A549 (cell line): Measurements from ENCODE around the gene SBNO1. TPM values are rescaled to one million over a fixed set of nuclear protein-coding genes. Genes with fewer than 3 reads are reported as not detected.

Experiments used
- ATAC-seq, 2 experiments: fragments of 200-7000 bp in 1 of 2; fragments of >200 bp in 1 of 2; cut with Nextera tagmentation in 1 of 2; cut with Tn5 transposase in 1 of 2; 3 replicates each; pipeline versions ENCODE4 v1.8.0 to v1.9.1; 2018 to 2020; ENCODE audit warnings: mild to moderate bottlenecking in 1 of 2, moderate library complexity in 1 of 2
- CTCF ChIA-PET: fragments of 300-600 bp; sonication (Branson Sonifier 250); formaldehyde crosslinking; extraction: SDS; loops from one replicate; lab custom pipeline; 2021; ENCODE audit warnings: antibody characterized with exemption, inconsistent platforms; lab: Yijun Ruan, JAX
- POLR2A ChIA-PET: fragments of 350-600 bp; formaldehyde crosslinking; extraction: SDS; loops from one replicate; lab custom pipeline; 2021; ENCODE audit warnings: antibody characterized with exemption, inconsistent platforms; lab: Yijun Ruan, JAX
- DNase-seq, 2 experiments: peaks; one replicate each; pipeline versions ENCODE4 v3.0.0 to v3.0.0-alpha.2; 2011 to 2016; ENCODE audit warnings: low read depth in 1 of 2, low spot score in 1 of 2
- FAIRE-seq: peaks from 2 replicates; lab custom pipeline; 2011; peaks lifted over from hg19 to GRCh38; lab: Jason Lieb, UNC
- H3K27ac ChIP-seq, 2 experiments: fragments of >200 bp; sonication (Bioruptor Twin); formaldehyde crosslinking; 3 replicates each; pipeline ENCODE4 v1.5.1; 2016 to 2017
- H3K4me1 ChIP-seq: fragments of >200 bp; sonication (Bioruptor Twin); formaldehyde crosslinking; 3 replicates; pipeline ENCODE4 v1.6.1; 2016
- H3K4me2 ChIP-seq: fragments of >200 bp; sonication (Bioruptor Twin); formaldehyde crosslinking; 3 replicates; pipeline ENCODE4 v1.6.1; 2016
- H3K4me3 ChIP-seq: fragments of >200 bp; sonication (Bioruptor Twin); formaldehyde crosslinking; 3 replicates; pipeline ENCODE4 v1.5.1; 2016
- H3K9me3 ChIP-seq: fragments of >200 bp; sonication (Bioruptor Twin); formaldehyde crosslinking; 3 replicates; pipeline ENCODE4 v1.6.1; 2016
- CBX2 ChIP-seq: fragments of 200-600 bp; sonication (generic); IDR thresholded peaks from 2 replicates; pipeline ENCODE4 v1.6.1; 2016; ENCODE audit warnings: low read depth, mild to moderate bottlenecking, borderline replicate concordance
- CHD4 ChIP-seq: fragments of 200-600 bp; sonication (generic); IDR thresholded peaks from 2 replicates; pipeline ENCODE4 v1.6.1; 2016; ENCODE audit warnings: antibody characterized with exemption, mild to moderate bottlenecking, borderline replicate concordance
- CTCF ChIP-seq: fragments of >200 bp; sonication (Bioruptor Twin); formaldehyde crosslinking; IDR thresholded peaks from 3 replicates; pipeline ENCODE4 v1.5.1; 2016
- EHF ChIP-seq: fragments of 250-450 bp; sonication (Bioruptor Pico); IDR thresholded peaks from 2 replicates; pipeline ENCODE4 v1.5.0; 2020; ENCODE audit warnings: mild to moderate bottlenecking
- FOSB ChIP-seq: fragments of 250-450 bp; sonication (Bioruptor Pico); IDR thresholded peaks from 2 replicates; pipeline ENCODE4 v1.5.0; 2020; ENCODE audit warnings: mild to moderate bottlenecking, moderate library complexity
- FOXS1 ChIP-seq: fragments of 250-450 bp; sonication (Bioruptor Pico); IDR thresholded peaks from 2 replicates; pipeline ENCODE4 v1.5.0; 2020; ENCODE audit warnings: mild to moderate bottlenecking, moderate library complexity
- HES2 ChIP-seq: fragments of >200 bp; sonication (Bioruptor Twin); formaldehyde crosslinking; IDR thresholded peaks from 2 replicates; pipeline ENCODE4 v1.6.1; 2016
- HEYL ChIP-seq: fragments of 250-450 bp; sonication (Bioruptor Pico); IDR thresholded peaks from 2 replicates; pipeline ENCODE4 v1.8.0; 2021; ENCODE audit warnings: mild to moderate bottlenecking, moderate library complexity
- HOXB13 ChIP-seq: fragments of 250-450 bp; sonication (Bioruptor Pico); IDR thresholded peaks from 2 replicates; pipeline ENCODE4 v1.5.0; 2020; ENCODE audit warnings: low read depth, mild to moderate bottlenecking, moderate library complexity
- KDM1A ChIP-seq: fragments of 200-600 bp; sonication (generic); IDR thresholded peaks from 2 replicates; pipeline ENCODE4 v1.6.1; 2016; ENCODE audit warnings: low read depth, mild to moderate bottlenecking
- KDM5A ChIP-seq: fragments of 200-600 bp; sonication (generic); IDR thresholded peaks from 2 replicates; pipeline ENCODE4 v1.6.1; 2016; ENCODE audit warnings: antibody characterized with exemption, mild to moderate bottlenecking
- MAFK ChIP-seq: fragments of 450-650 bp; IDR thresholded peaks from 2 replicates; pipeline ENCODE4 v1.6.1; 2014; ENCODE audit not compliant: partially characterized antibody
- MAX ChIP-seq: IDR thresholded peaks from 2 replicates; pipeline ENCODE4 v1.6.1; 2012
- NPAS2 ChIP-seq: fragments of 250-450 bp; sonication (Bioruptor Pico); IDR thresholded peaks from 2 replicates; pipeline ENCODE4 v1.8.0; 2022; ENCODE audit warnings: mild to moderate bottlenecking, moderate library complexity, borderline replicate concordance
- PBX3 ChIP-seq: IDR thresholded peaks from 2 replicates; pipeline ENCODE4 v1.6.1; 2012
- PHF8 ChIP-seq: fragments of 200-600 bp; sonication (generic); IDR thresholded peaks from 2 replicates; pipeline ENCODE4 v1.6.1; 2016; ENCODE audit warnings: low read depth, mild to moderate bottlenecking, antibody characterized with exemption, moderate library complexity, borderline replicate concordance
- POLR2A ChIP-seq: IDR thresholded peaks from 2 replicates; pipeline ENCODE4 v1.6.1; 2012; ENCODE audit warnings: mild to moderate bottlenecking, low read length
- RARB ChIP-seq: fragments of 250-450 bp; sonication (Bioruptor Pico); IDR thresholded peaks from 2 replicates; pipeline ENCODE4 v1.8.0; 2021; ENCODE audit warnings: mild to moderate bottlenecking, moderate library complexity
- RNF2 ChIP-seq: fragments of 200-600 bp; sonication (generic); IDR thresholded peaks from 2 replicates; pipeline ENCODE4 v1.6.1; 2016; ENCODE audit warnings: low read depth, mild to moderate bottlenecking, antibody characterized with exemption, moderate library complexity, borderline replicate concordance
- TFCP2L1 ChIP-seq: fragments of 250-450 bp; sonication (Bioruptor Pico); IDR thresholded peaks from 2 replicates; pipeline ENCODE4 v1.5.0; 2021; ENCODE audit warnings: mild to moderate bottlenecking
- ZC3H11A ChIP-seq: fragments of 450-650 bp; IDR thresholded peaks from 2 replicates; pipeline ENCODE4 v1.6.1; 2014; ENCODE audit warnings: antibody characterized with exemption, mild to moderate bottlenecking
- ZSCAN20 ChIP-seq: fragments of 250-450 bp; sonication (Bioruptor Pico); IDR thresholded peaks from 2 replicates; pipeline ENCODE4 v1.8.0; 2022; ENCODE audit warnings: mild to moderate bottlenecking, moderate library complexity
- WGBS: methylation state at CpG from one replicate; pipeline ENCODE4 v1.1.6; 2017; ENCODE audit errors: missing lambda C conversion rate; 5-methylcytosine and 5-hydroxymethylcytosine counted together
- polyA plus RNA-seq, 4 experiments: library from polyadenylated mRNA; depleted of rRNA in 3 of 4; stranded (reverse); fragments of >200 nt; fragmentation: RNase III in 1 of 4; extraction: RNeasy Plus Mini Kit Qiagen cat#74134 plus additional on column Dnase treatment in 1 of 4; gene quantifications; 2 replicates in 3 of 4; 3 replicates in 1 of 4; pipeline ENCODE4 v1.2.3, GENCODE V29; 2011 to 2017
- TF ChIP-seq, protein P1 (sequence below): fragments of 150-350 bp; IDR thresholded peaks from 2 replicates; pipeline ENCODE4 v1.6.1; 2014; ENCODE audit warnings: low read depth, mild to moderate bottlenecking, low read length

SBNO1 gene
- polyA plus RNA-seq, 2 of the 4 experiments (the other 2 are of a cell fraction), result 25.9 to 35.7 TPM

- Histone ChIP-seq H3K4me1 (peaks cover 12% of the 10 kb centered on the region), H3K4me3 (no peak overlapping the region)
- no peak for TF ChIP-seq RARB
- TF ChIP-seq FOSB (CRISPR knock-in tag), result no peak
- no peak for TF ChIP-seq NPAS2
- TF ChIP-seq PHF8, result no peak
- no peak for TF ChIP-seq HEYL (CRISPR knock-in tag)
- no peak for TF ChIP-seq KDM5A
- TF ChIP-seq HOXB13 (CRISPR knock-in tag), result no peak
- TF ChIP-seq HES2, result no peak
- TF ChIP-seq MAX, result no peak
- TF ChIP-seq, all 56 proteins: peak for 0
- H3K4me2 ChIP-seq, result no peak overlapping the region
- no peaks in the 10 kb centered on the region for H3K9me3 ChIP-seq
- DNase-seq, result no peak
- 88% methylated on average over 7 of the region's 7 CpGs for WGBS
- ATAC-seq, result no peak
- no peak overlapping the region for H3K27ac ChIP-seq
- ChIA-PET POLR2A (no interaction called here), CTCF (interaction anchor here (0.7 to 2.3 kb wide), 4 partner anchors 14 to 315 kb away, joined by 3 to 12 read pairs (median 3); no protein-coding TSS in a partner anchor)
- FAIRE-seq, result no peak
Observed at GRCh38 chr12:123267335-123267920, 97.2 kb downstream of the SBNO1 start.

- TF ChIP-seq PHF8 (no peak), PBX3 (no peak), ZC3H11A (no peak), CBX2 (no peak), EHF (CRISPR knock-in tag) (no peak), POLR2A (no peak), FOXS1 (CRISPR knock-in tag) (no peak), HOXB13 (CRISPR knock-in tag) (no peak), RNF2 (no peak), RARB (no peak), KDM1A (no peak), CTCF (no peak), NPAS2 (no peak), CHD4 (no peak), FOSB (CRISPR knock-in tag) (no peak), MAFK (no peak), ZSCAN20 (no peak), TFCP2L1 (CRISPR knock-in tag) (no peak)
- TF ChIP-seq, protein P1, sequence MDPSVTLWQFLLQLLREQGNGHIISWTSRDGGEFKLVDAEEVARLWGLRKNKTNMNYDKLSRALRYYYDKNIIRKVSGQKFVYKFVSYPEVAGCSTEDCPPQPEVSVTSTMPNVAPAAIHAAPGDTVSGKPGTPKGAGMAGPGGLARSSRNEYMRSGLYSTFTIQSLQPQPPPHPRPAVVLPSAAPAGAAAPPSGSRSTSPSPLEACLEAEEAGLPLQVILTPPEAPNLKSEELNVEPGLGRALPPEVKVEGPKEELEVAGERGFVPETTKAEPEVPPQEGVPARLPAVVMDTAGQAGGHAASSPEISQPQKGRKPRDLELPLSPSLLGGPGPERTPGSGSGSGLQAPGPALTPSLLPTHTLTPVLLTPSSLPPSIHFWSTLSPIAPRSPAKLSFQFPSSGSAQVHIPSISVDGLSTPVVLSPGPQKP, result no peak
- DNase-seq, result no peak
- no peak for FAIRE-seq
- ChIA-PET POLR2A (no interaction called here), CTCF (interaction anchor here (0.7 to 2.3 kb wide), 4 partner anchors 14 to 316 kb away, joined by 3 to 12 read pairs (median 3); no protein-coding TSS in a partner anchor)
- Histone ChIP-seq H3K27ac (no peak overlapping the region), H3K9me3 (no peaks in the 10 kb centered on the region), H3K4me3 (no peak overlapping the region), H3K4me1 (peaks cover 10% of the 10 kb centered on the region), H3K4me2 (no peak overlapping the region)
- 96% methylated on average over 16 of the region's 19 CpGs for WGBS
- ATAC-seq, result no peak
Observed at GRCh38 chr12:123266679-123267277, 97.9 kb downstream of the SBNO1 start.
